GM21367 (cell line): ENCODE results near the gene DNAJC27.
"Not testable (repeated sequence)": the region's sequence is repeated elsewhere in the genome, so short reads cannot be mapped to it uniquely, and the experiment has no call there.

Experiments
- ATAC-seq: cut with Tn5 transposase; IDR thresholded peaks from one replicate; pipeline ENCODE4 v1.9.1; 2021; ENCODE audit not compliant: unreplicated experiment

Gene DNAJC27

GRCh38 chr2:24971536-24972314 is at the start of gene DNAJC27:
TSS of gene DNAJC27 (minus strand) at chr2:24971955. CDS start at chr2:24971904, 51 bp downstream.
- ATAC-seq: peak; percentile 93

DNA sequence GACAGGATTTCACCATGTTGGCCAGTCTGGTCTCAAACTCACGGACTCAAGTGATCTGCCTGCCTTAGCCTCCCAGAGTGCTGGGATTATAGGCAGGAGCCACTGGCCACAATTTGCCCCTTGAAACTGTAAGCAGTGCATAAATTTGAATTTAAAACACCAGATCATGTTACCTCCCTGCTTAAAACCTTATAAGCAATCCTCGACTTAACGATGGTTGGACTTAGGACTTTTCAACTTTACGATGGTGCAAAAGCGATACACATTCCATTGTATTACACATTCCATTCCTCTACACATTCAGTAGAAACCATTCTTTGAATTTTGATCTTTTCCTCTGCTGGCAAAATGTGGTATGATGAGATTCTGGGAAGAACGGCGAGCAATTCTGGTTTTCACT is 46.9 kb upstream of the DNAJC27 start:
- no peak for ATAC-seq

DNA sequence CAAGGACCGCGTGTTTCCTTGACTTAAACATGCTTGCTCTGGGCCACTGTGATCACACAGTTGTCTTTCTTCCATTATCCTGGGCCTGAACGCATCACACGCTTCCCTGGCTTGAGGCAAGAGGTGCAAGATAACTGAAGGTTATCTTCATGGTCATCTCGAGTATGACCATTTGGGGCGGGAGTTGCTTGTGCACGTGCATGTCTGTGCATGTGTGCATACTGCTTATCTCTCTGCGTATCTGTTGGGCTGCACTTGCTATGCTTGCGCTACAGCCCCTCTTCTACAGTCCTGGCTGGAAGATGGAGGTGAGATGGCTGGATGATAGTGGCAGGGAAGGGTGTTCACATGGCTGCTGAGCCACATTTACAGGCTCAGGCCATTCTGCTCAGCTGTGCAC is 42.9 kb upstream of the DNAJC27 start:
- no peak for ATAC-seq

DNA sequence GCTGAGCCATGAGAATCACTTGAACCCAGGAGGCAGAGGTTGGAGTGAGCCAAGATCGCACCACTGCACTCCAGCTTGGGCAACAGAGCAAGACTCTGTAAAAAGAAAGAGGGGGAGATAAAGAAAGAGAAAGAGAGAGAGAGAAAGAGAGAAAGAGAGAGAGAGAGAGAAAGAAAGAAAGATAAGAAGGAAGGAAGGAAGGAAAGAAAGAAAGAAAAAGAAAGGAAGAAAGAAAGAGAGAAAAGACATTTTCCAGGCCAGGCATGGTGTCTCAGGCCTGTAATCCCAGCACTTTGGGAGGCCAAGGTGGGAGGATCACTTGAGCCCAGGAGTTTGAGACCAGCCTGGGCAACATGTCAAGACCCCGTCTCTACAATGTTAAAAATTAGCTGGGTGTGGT is 39.6 kb upstream of the DNAJC27 start:
- ATAC-seq: not testable (repeated sequence)

DNA sequence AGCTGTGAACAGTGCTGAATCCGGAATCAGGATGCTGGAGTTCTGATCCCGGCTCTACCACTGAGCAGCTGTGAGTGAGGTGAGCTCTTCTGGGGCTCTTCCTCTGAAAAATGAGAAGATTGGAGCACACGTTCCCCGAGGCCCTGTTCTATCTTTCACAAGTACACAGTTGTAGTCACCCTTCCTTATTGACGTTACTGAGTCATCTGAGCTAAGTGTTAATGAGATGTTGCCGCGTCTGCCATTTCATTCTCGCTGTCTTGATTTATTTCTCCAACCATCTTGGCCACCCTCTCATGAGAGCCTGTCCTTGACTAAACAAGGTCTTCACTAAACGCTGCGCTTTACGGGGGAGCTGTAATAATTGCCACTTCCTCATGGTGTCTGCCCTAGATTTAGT is 38.2 kb upstream of the DNAJC27 start:
- ATAC-seq: no peak

- no peak for ATAC-seq
Measured at GRCh38 chr2:25002066-25002465, 30.3 kb upstream of the DNAJC27 start.

- no peak for ATAC-seq
Measured at GRCh38 chr2:25001325-25001637, 29.5 kb upstream of the DNAJC27 start.

- ATAC-seq: no peak
Measured at GRCh38 chr2:25000503-25001324, 29.0 kb upstream of the DNAJC27 start.

DNA sequence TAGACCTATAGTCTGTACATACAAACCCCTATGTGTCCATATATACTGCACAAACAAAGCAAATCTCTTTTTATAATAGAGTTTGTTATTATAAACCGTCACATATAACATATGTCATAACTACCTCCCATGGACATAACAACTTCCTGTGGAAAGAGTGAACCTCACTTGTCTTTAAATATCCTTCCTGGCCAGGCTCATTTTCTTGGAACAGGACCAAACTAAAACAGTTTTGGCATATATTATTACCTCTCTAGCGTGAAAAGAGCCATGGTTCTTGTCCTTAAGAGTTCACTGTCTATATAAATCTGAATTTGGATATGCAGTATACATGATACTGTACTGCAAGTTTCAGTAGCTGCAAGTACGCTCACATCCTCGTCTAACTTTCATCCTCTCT is 28.3 kb upstream of the DNAJC27 start:
- ATAC-seq: no peak

DNA sequence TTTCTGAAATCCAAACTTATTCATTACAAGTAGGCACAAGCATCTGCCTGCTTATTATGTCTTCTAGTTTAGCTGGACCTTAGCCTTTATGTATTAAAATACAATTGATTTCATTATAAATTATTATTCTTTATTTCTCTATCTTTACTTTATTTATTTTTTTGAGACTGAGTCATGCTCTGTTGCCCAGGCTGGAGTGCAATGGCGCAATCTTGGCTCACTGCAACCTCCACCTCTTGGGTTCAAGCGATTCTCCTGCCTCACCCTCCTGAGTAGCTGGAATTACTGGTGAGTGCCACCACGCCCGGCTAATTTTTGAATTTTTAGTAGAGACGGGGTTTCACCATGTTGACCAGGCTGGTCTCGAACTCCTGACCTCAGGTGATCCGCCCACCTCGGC is 27.3 kb upstream of the DNAJC27 start:
- ATAC-seq: not testable (repeated sequence)

GRCh38 chr2:24994146-24994724 is 22.5 kb upstream of the DNAJC27 start:
- no peak for ATAC-seq

GRCh38 chr2:24993406-24994145 is 21.8 kb upstream of the DNAJC27 start:
- ATAC-seq: no peak

DNA sequence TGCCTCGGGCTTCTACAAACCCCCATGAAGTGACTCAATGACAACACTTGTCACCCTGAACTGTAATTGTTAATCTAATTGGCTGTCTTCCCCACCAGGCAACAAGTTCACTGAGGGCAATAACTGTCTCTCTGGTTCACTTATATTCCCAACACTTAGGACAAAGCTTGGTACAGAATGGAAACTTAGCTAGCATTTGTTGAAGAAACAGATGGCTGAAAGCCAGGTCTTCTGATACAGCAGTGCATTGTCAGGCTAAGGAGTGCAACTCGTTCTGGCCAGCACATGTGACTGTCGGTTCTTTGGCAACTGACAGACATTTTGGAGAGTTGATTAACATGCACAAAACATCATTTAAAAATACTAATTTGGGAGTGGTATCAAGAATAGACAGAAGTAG is 14.6 kb upstream of the DNAJC27 start:
- no peak for ATAC-seq

- ATAC-seq: no peak
Measured at GRCh38 chr2:24985511-24985910, 13.8 kb upstream of the DNAJC27 start.

DNA sequence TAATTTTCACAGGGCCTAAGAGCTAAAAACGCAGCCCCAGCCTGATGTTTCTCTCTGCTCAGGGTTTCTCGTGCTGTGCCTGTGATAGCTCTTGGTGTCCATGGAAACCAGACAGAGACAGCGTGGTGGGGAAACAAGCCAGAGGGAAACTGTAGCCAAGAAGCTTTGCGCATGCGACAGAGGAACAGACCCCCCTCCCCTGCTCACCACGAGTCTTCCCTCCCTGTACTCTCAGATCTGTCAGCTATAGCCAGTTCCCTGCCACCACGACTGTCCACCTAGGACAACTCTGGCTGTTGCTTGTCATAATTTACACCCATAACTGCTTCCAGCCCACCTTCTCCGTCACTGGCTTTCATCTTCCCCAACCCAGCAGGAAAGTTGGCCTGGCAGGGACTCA is 13.2 kb upstream of the DNAJC27 start:
- no peak for ATAC-seq

DNA sequence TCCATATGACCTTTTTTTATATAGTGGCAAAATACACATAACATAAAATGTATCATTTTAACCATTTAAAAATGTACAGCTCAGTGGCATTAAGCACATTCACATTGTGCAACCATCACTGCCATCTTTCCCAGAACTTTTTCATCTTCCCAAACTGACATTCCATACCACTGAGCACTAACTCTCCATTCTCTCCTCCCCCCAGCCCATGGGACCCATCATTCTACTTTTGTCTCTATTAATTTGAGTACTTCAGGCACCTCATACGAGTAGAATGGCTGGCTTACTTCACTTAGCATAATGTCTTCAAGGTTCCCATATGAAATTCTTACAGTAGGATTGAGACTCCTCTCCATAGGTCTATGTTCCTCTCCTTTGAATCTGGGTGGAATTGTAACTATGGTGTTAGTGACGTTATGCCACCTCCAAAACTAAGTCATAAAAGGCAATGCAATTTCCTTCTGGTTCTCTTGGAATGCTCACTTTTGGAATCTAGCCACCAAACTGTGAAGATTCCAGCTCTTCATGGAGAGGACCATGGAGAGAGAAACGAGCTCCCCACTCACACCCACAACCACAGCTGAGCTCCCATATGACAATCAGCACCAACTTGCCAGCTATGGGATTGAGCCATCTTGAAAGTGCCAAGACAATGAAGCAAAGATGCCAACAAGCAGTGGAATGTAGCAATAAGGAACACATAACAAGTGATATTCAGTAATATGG is 9.8 kb upstream of the DNAJC27 start:
- no peak for ATAC-seq

GRCh38 chr2:24978661-24979060 is 6.9 kb upstream of the DNAJC27 start:
- no peak for ATAC-seq

GRCh38 chr2:24977631-24978030 is 5.9 kb upstream of the DNAJC27 start:
- no peak for ATAC-seq

DNA sequence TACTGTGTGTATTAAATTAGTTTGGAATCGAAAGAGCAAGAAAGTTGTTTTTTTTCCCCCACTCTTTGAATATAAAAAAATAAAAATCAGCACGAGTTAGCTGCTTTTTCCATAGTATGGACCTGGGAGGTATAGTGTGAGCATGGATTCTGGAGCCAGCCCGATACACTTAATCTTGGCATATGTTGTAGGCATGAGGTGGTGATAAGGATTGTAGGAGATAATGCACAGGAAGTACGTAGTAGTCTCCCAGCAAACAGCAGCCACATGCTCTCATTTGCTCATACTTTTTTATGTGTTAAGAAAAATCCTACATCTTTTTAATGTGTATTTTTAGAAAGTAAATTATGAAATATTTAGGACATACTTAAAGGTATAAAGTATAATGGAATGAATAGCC is 2.1 kb upstream of the DNAJC27 start:
- ATAC-seq: no peak

DNA sequence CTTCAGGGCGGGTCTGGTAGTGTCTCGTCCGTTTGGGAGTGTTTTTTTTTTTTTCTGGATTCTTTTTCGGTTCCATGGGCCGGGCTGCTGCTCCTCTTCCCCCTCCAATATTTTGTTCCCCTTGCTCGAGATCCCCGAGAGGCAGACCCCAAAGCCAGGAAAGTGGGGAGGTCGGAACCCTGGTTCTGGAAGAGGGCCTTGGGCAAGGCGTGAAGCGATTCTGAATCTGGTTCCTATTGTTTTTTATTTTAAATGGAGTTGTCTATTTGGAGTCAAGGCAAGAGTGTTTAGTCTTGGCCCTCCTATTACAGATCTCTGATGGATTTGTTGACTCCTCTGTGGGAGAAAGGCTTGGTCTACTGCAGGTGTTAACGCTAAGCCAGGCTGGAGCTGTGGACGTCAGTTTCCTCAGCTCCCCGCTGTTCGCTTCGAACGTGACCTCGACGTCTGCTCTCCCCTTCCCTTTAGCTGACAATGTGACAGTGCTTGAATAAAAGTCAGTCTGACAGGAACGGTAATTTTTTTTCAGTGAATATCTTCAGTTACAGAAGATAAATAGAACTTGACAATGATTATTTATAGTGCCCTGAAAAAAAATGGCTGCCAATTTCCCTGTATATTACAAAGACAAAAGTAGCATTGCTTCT is 683 bp upstream of the DNAJC27 start:
- no peak for ATAC-seq

- ATAC-seq: no peak
Measured at GRCh38 chr2:24971286-24971535, 544 bp downstream of the DNAJC27 start.
